Lung (tissue), 12 donors: ENCODE results near the gene NEAT1. TPM values are rescaled to one million over a fixed set of nuclear protein-coding genes. Genes with fewer than 3 reads are reported as not detected.

ENCODE experiments used
- ATAC-seq: fragments of 200-7000 bp; cut with Tn5 transposase; one replicate; pipeline ENCODE4 v1.9.1; 2020; ENCODE audit warnings: moderate number of reproducible peaks; ENCODE audit not compliant: insufficient read depth, low FRiP score
- DNase-seq, 3 donors: peaks; one replicate each; pipeline ENCODE4 v3.0.0-alpha.2; 2013 to 2017
- H3K27ac ChIP-seq, 2 donors: one replicate each; pipeline ENCODE4 v1.5.1; 2013; ENCODE audit warnings: mild to moderate bottlenecking in 2 of 2, moderate library complexity in 2 of 2, control low read depth in 1 of 2, inconsistent platforms in 1 of 2, low read depth in 1 of 2, low read length in 1 of 2
- H3K27me3 ChIP-seq, 3 donors: one replicate each; pipeline ENCODE4 v1.5.1; 2013; ENCODE audit warnings: low read length in 2 of 3; ENCODE audit not compliant: control insufficient read depth in 3 of 3, insufficient read depth in 3 of 3
- H3K36me3 ChIP-seq, 4 donors: one replicate each; pipeline ENCODE4 v1.5.1; 2013; ENCODE audit warnings: low read length in 4 of 4, mild to moderate bottlenecking in 1 of 4, moderate library complexity in 1 of 4; ENCODE audit not compliant: control insufficient read depth in 4 of 4, insufficient read depth in 4 of 4
- H3K4me1 ChIP-seq, 5 donors: one replicate each; pipeline ENCODE4 v1.5.1; 2013; ENCODE audit warnings: low read length in 5 of 5, mild to moderate bottlenecking in 2 of 5, moderate library complexity in 1 of 5; ENCODE audit not compliant: control insufficient read depth in 5 of 5, insufficient read depth in 5 of 5
- H3K4me3 ChIP-seq: one replicate; pipeline ENCODE4 v1.5.1; 2013; ENCODE audit warnings: mild to moderate bottlenecking, control low read depth, moderate library complexity
- H3K9ac ChIP-seq, 2 donors: one replicate each; pipeline ENCODE4 v1.5.1; 2013; ENCODE audit warnings: low read length in 2 of 2, control low read depth in 1 of 2; ENCODE audit not compliant: insufficient read depth in 1 of 2
- H3K9me3 ChIP-seq, 4 donors: one replicate each; pipeline ENCODE4 v1.5.1; 2013; ENCODE audit warnings: low read length in 3 of 4, mild to moderate bottlenecking in 1 of 4, moderate library complexity in 1 of 4; ENCODE audit not compliant: control insufficient read depth in 4 of 4, insufficient read depth in 3 of 4
- CTCF ChIP-seq: IDR thresholded peaks from 2 replicates; pipeline ENCODE4 v1.5.1; 2012; ENCODE audit warnings: mild to moderate bottlenecking; ENCODE audit errors: control extremely low read depth, extremely low read depth
- WGBS, 2 donors: extraction: QIAGEN DNeasy Blood & Tissue Kit; methylation state at CpG; one replicate each; pipeline ENCODE4 v1.1.7; 2013; 5-methylcytosine and 5-hydroxymethylcytosine counted together
- polyA plus RNA-seq, 2 donors: library from polyadenylated mRNA; stranded (reverse); fragments of 200-250 nt; gene quantifications; one replicate each; pipeline ENCODE4 v1.2.1, GENCODE V29; 2013
- total RNA-seq, 2 donors: library from RNA; depleted of rRNA in 1 of 2; stranded (reverse); fragments of >200 nt in 1 of 2; gene quantifications; one replicate each; pipeline ENCODE4 v1.2.1, GENCODE V29; 2014 to 2021
- donor health status: control.
- donor health status: control.
- donor health status: Bipolar disorder and iron deficiency.
- donor health status: healthy.
- donor health status: DM: yes; HTN: yes; CAD: no.

NEAT1 gene
- total and polyA plus RNA-seq, 4 donors: 481 to 1,176 (median 715) TPM

- Histone ChIP-seq H3K9ac (peak overlapping the region in 1 of 2 donors; percentile 76), H3K9me3 (no peaks in the 10 kb centered on the region), H3K36me3 (peaks cover 0 to 8% (median 0%) of the 10 kb centered on the region in 4 donors), H3K4me3 (peak overlapping the region; percentile 15), H3K4me1 (peaks cover 0 to 63% (median 33%) of the 10 kb centered on the region in 5 donors), H3K27ac (peak overlapping the region; percentile 98 to 100), H3K27me3 (no peaks in the 10 kb centered on the region)
- no peak for ATAC-seq
- peak; percentile 67 to 80 (median 77) for DNase-seq
- WGBS, 2 donors: 4 to 6% methylated on average over 19 of the region's 19 CpGs
- TF ChIP-seq CTCF: no peak
Observed at GRCh38 chr11:65417702-65418430, 4.7 kb upstream of the NEAT1 start.

- no peak for TF ChIP-seq CTCF
- Histone ChIP-seq H3K9me3 (no peaks in the 10 kb centered on the region), H3K27me3 (no peaks in the 10 kb centered on the region), H3K27ac (peak overlapping the region; percentile 98 to 100), H3K36me3 (peaks cover 0 to 7% (median 0%) of the 10 kb centered on the region in 4 donors), H3K4me3 (no peak overlapping the region), H3K4me1 (peaks cover 0 to 68% (median 34%) of the 10 kb centered on the region in 5 donors), H3K9ac (peak overlapping the region in 1 of 2 donors; percentile 75)
- no peak for DNase-seq
- no peak for ATAC-seq
- 0 to 1% methylated on average over 2 to 4 of the region's 4 CpGs for WGBS, 2 donors
Observed at GRCh38 chr11:65418431-65418680, 4.2 kb upstream of the NEAT1 start.

- WGBS, 2 donors: 0 to 1% methylated on average over 15 of the region's 15 CpGs
- H3K9me3 ChIP-seq: no peaks in the 10 kb centered on the region
Observed at GRCh38 chr11:65418681-65419459, 3.7 kb upstream of the NEAT1 start.

More at GRCh38 chr11:65418681-65419459, 3.7 kb upstream of the NEAT1 start:
- Histone ChIP-seq H3K9ac (peak overlapping the region; percentile 53 to 95), H3K27me3 (no peaks in the 10 kb centered on the region), H3K4me1 (peaks cover 0 to 73% (median 38%) of the 10 kb centered on the region in 5 donors), H3K4me3 (no peak overlapping the region), H3K27ac (peak overlapping the region; percentile 98 to 100), H3K36me3 (peaks cover 0 to 2% (median 0%) of the 10 kb centered on the region in 4 donors)
- peak; percentile 96 to 98 (median 97) for DNase-seq
- peak; percentile 22 for ATAC-seq
- no peak for TF ChIP-seq CTCF
